ENCODE measurements around the gene WNT7B.

Gene WNT7B

GRCh38 chr22:45904236-45904635 is 72.7 kb downstream of the WNT7B start:
- peaks cover 24 to 38% of the 10 kb centered on the region in 2 donors for H3K4me1 ChIP-seq (ENCODE audit: control insufficient read depth in 2 of 2, insufficient read depth in 1 of 2, low read depth in 1 of 2, low read length in 2 of 2)
- no peak overlapping the region for H3K27ac ChIP-seq (replicated peaks; ENCODE audit: low read length)
- H3K4ac ChIP-seq (ENCODE audit: low read length): no peak overlapping the region
- no peak overlapping the region for H3K9ac ChIP-seq (ENCODE audit: low read depth, low read length, poor library complexity)
- no peak overlapping the region for H4K8ac ChIP-seq (ENCODE audit: low read depth, low read length)
- no peak for DNase-seq (ENCODE audit: low spot score)
- H3K9me3 ChIP-seq (replicated peaks in 1 of 2; ENCODE audit: control insufficient read depth in 2 of 2, insufficient read depth in 1 of 2, low read depth in 1 of 2, low read length in 2 of 2): no peaks in the 10 kb centered on the region
- H2AK5ac ChIP-seq (ENCODE audit: low read depth, low read length): peak overlapping the region; percentile 99
- WGBS, 2 donors (ENCODE audit: extremely low coverage in 2 of 2, insufficient read length in 2 of 2, insufficient replicate concordance in 1 of 2): no CpG with 5 or more reads among the region's 7 CpGs
- no peak overlapping the region for H3K4me2 ChIP-seq (ENCODE audit: insufficient read depth, low read length, poor library complexity, severe bottlenecking)
- no peak overlapping the region for H2AFZ ChIP-seq (ENCODE audit: low read length)
- no peak overlapping the region for H3K23ac ChIP-seq (ENCODE audit: low read depth, low read length, poor library complexity)
- H2BK15ac ChIP-seq (ENCODE audit: low read length): no peak overlapping the region
- H3K4me3 ChIP-seq (ENCODE audit: low read length in 2 of 2): no peak overlapping the region
- peak overlapping the region; percentile 77 for H2BK5ac ChIP-seq (ENCODE audit: low read length)
- no peaks in the 10 kb centered on the region for H3K79me1 ChIP-seq (ENCODE audit: low read depth, low read length)
- no peak overlapping the region for H2BK12ac ChIP-seq (ENCODE audit: low read length)
- no peak overlapping the region for H3K14ac ChIP-seq (ENCODE audit: low read length)
- H3K36me3 ChIP-seq (replicated peaks in 1 of 2; ENCODE audit: control insufficient read depth in 2 of 2, insufficient read depth in 2 of 2, low read length in 2 of 2): no peaks in the 10 kb centered on the region
- peaks cover 0 to 37% (median 0%) of the 10 kb centered on the region in 3 experiments for H3K27me3 ChIP-seq (ENCODE audit: control insufficient read depth in 3 of 3, insufficient read depth in 3 of 3, low read depth in 1 of 3, low read length in 3 of 3)
- peak overlapping the region; percentile 97 for H3K18ac ChIP-seq (ENCODE audit: low read length)
- no peak overlapping the region for H4K91ac ChIP-seq (ENCODE audit: low read depth, low read length, poor library complexity)
- H2BK120ac ChIP-seq (ENCODE audit: low read depth, low read length): no peak overlapping the region

- H3K18ac ChIP-seq (ENCODE audit: low read length): peak overlapping the region; percentile 97
- peak overlapping the region; percentile 95 for H2BK12ac ChIP-seq (ENCODE audit: low read length)
- no peak overlapping the region for H4K8ac ChIP-seq (ENCODE audit: low read depth, low read length)
- DNase-seq (ENCODE audit: low spot score): no peak
- peak overlapping the region; percentile 77 for H2BK5ac ChIP-seq (ENCODE audit: low read length)
- H3K4me1 ChIP-seq (ENCODE audit: control insufficient read depth in 2 of 2, insufficient read depth in 1 of 2, low read depth in 1 of 2, low read length in 2 of 2): peaks cover 24 to 34% of the 10 kb centered on the region in 2 donors
- H3K9me3 ChIP-seq (replicated peaks in 1 of 2; ENCODE audit: control insufficient read depth in 2 of 2, insufficient read depth in 1 of 2, low read depth in 1 of 2, low read length in 2 of 2): no peaks in the 10 kb centered on the region
- H3K27ac ChIP-seq (replicated peaks; ENCODE audit: low read length): no peak overlapping the region
- H3K79me1 ChIP-seq (ENCODE audit: low read depth, low read length): no peaks in the 10 kb centered on the region
- peak overlapping the region; percentile 60 for H2BK15ac ChIP-seq (ENCODE audit: low read length)
- peak overlapping the region; percentile 78 for H2AFZ ChIP-seq (ENCODE audit: low read length)
- H3K4me3 ChIP-seq (ENCODE audit: low read length in 2 of 2): no peak overlapping the region
- H3K36me3 ChIP-seq (replicated peaks in 1 of 2; ENCODE audit: control insufficient read depth in 2 of 2, insufficient read depth in 2 of 2, low read length in 2 of 2): no peaks in the 10 kb centered on the region
- H3K27me3 ChIP-seq (ENCODE audit: control insufficient read depth in 3 of 3, insufficient read depth in 3 of 3, low read depth in 1 of 3, low read length in 3 of 3): peaks cover 0 to 31% (median 0%) of the 10 kb centered on the region in 3 experiments
- no peak overlapping the region for H3K4ac ChIP-seq (ENCODE audit: low read length)
- peak overlapping the region; percentile 99 for H2AK5ac ChIP-seq (ENCODE audit: low read depth, low read length)
- no peak overlapping the region for H3K4me2 ChIP-seq (ENCODE audit: insufficient read depth, low read length, poor library complexity, severe bottlenecking)
- H3K14ac ChIP-seq (ENCODE audit: low read length): no peak overlapping the region
- H3K23ac ChIP-seq (ENCODE audit: low read depth, low read length, poor library complexity): peak overlapping the region; percentile 27
- no peak overlapping the region for H2BK120ac ChIP-seq (ENCODE audit: low read depth, low read length)
- H4K91ac ChIP-seq (ENCODE audit: low read depth, low read length, poor library complexity): peak overlapping the region; percentile 22
- peak overlapping the region; percentile 26 for H3K9ac ChIP-seq (ENCODE audit: low read depth, low read length, poor library complexity)
- whole genome bisulfite sequencing, 2 donors (ENCODE audit: extremely low coverage in 2 of 2, insufficient read length in 2 of 2, insufficient replicate concordance in 1 of 2): no CpG with 5 or more reads among the region's 28 CpGs
Measured at GRCh38 chr22:45903355-45904135, 73.4 kb downstream of the WNT7B start.

- H4K8ac ChIP-seq (ENCODE audit: low read depth, low read length): peak overlapping the region; percentile 88
- no peak for DNase-seq (ENCODE audit: low spot score)
Measured at GRCh38 chr22:45897736-45898135, 79.2 kb downstream of the WNT7B start.

GRCh38 chr22:45896964-45897538 is 79.9 kb downstream of the WNT7B start:
- H3K18ac ChIP-seq (ENCODE audit: low read length): peak overlapping the region; percentile 84
- no peak overlapping the region for H3K14ac ChIP-seq (ENCODE audit: low read length)
- H3K36me3 ChIP-seq (replicated peaks in 1 of 2; ENCODE audit: control insufficient read depth in 2 of 2, insufficient read depth in 2 of 2, low read length in 2 of 2): no peaks in the 10 kb centered on the region
- H2BK120ac ChIP-seq (ENCODE audit: low read depth, low read length): peak overlapping the region; percentile 78
- H2BK12ac ChIP-seq (ENCODE audit: low read length): no peak overlapping the region
- H2BK5ac ChIP-seq (ENCODE audit: low read length): peak overlapping the region; percentile 83
- peak overlapping the region; percentile 7 for H2BK15ac ChIP-seq (ENCODE audit: low read length)
- no peak overlapping the region for H3K4me2 ChIP-seq (ENCODE audit: insufficient read depth, low read length, poor library complexity, severe bottlenecking)
- peaks cover 2 to 7% of the 10 kb centered on the region in 2 donors for H3K4me1 ChIP-seq (ENCODE audit: control insufficient read depth in 2 of 2, insufficient read depth in 1 of 2, low read depth in 1 of 2, low read length in 2 of 2)
- H2AK5ac ChIP-seq (ENCODE audit: low read depth, low read length): peak overlapping the region; percentile 93
- no peak overlapping the region for H3K4me3 ChIP-seq (ENCODE audit: low read length in 2 of 2)
- H3K27me3 ChIP-seq (ENCODE audit: control insufficient read depth in 3 of 3, insufficient read depth in 3 of 3, low read depth in 1 of 3, low read length in 3 of 3): peaks cover 0 to 3% (median 0%) of the 10 kb centered on the region in 3 experiments
- H2AFZ ChIP-seq (ENCODE audit: low read length): no peak overlapping the region
- H3K9me3 ChIP-seq (replicated peaks in 1 of 2; ENCODE audit: control insufficient read depth in 2 of 2, insufficient read depth in 1 of 2, low read depth in 1 of 2, low read length in 2 of 2): no peaks in the 10 kb centered on the region
- no peak for DNase-seq (ENCODE audit: low spot score)
- no peak overlapping the region for H4K91ac ChIP-seq (ENCODE audit: low read depth, low read length, poor library complexity)
- no peak overlapping the region for H3K4ac ChIP-seq (ENCODE audit: low read length)
- no CpG with 5 or more reads among the region's 5 CpGs for WGBS, 2 donors (ENCODE audit: extremely low coverage in 2 of 2, insufficient read length in 2 of 2, insufficient replicate concordance in 1 of 2)
- no peak overlapping the region for H3K9ac ChIP-seq (ENCODE audit: low read depth, low read length, poor library complexity)
- H3K79me1 ChIP-seq (ENCODE audit: low read depth, low read length): no peaks in the 10 kb centered on the region
- H4K8ac ChIP-seq (ENCODE audit: low read depth, low read length): no peak overlapping the region
- peak overlapping the region; percentile 11 for H3K23ac ChIP-seq (ENCODE audit: low read depth, low read length, poor library complexity)
- no peak overlapping the region for H3K27ac ChIP-seq (replicated peaks; ENCODE audit: low read length)

More at GRCh38 chr22:45897736-45898135, 79.2 kb downstream of the WNT7B start:
- H3K4me2 ChIP-seq (ENCODE audit: insufficient read depth, low read length, poor library complexity, severe bottlenecking): no peak overlapping the region
- H3K18ac ChIP-seq (ENCODE audit: low read length): peak overlapping the region; percentile 3
- H3K27me3 ChIP-seq (ENCODE audit: control insufficient read depth in 3 of 3, insufficient read depth in 3 of 3, low read depth in 1 of 3, low read length in 3 of 3): peaks cover 0 to 7% (median 0%) of the 10 kb centered on the region in 3 experiments
- H3K9me3 ChIP-seq (replicated peaks in 1 of 2; ENCODE audit: control insufficient read depth in 2 of 2, insufficient read depth in 1 of 2, low read depth in 1 of 2, low read length in 2 of 2): no peaks in the 10 kb centered on the region
- peak overlapping the region; percentile 57 for H2BK15ac ChIP-seq (ENCODE audit: low read length)
- H3K27ac ChIP-seq (replicated peaks; ENCODE audit: low read length): no peak overlapping the region
- no peak overlapping the region for H2BK12ac ChIP-seq (ENCODE audit: low read length)
- no peak overlapping the region for H3K4ac ChIP-seq (ENCODE audit: low read length)
- no CpG with 5 or more reads among the region's 6 CpGs for WGBS, 2 donors (ENCODE audit: extremely low coverage in 2 of 2, insufficient read length in 2 of 2, insufficient replicate concordance in 1 of 2)
- H3K23ac ChIP-seq (ENCODE audit: low read depth, low read length, poor library complexity): no peak overlapping the region
- no peak overlapping the region for H4K91ac ChIP-seq (ENCODE audit: low read depth, low read length, poor library complexity)
- peaks cover 2 to 7% of the 10 kb centered on the region in 2 donors for H3K4me1 ChIP-seq (ENCODE audit: control insufficient read depth in 2 of 2, insufficient read depth in 1 of 2, low read depth in 1 of 2, low read length in 2 of 2)
- H3K4me3 ChIP-seq (ENCODE audit: low read length in 2 of 2): no peak overlapping the region
- no peak overlapping the region for H2BK120ac ChIP-seq (ENCODE audit: low read depth, low read length)
- no peaks in the 10 kb centered on the region for H3K79me1 ChIP-seq (ENCODE audit: low read depth, low read length)
- H2AFZ ChIP-seq (ENCODE audit: low read length): no peak overlapping the region
- peak overlapping the region; percentile 30 for H2BK5ac ChIP-seq (ENCODE audit: low read length)
- H3K9ac ChIP-seq (ENCODE audit: low read depth, low read length, poor library complexity): no peak overlapping the region
- H2AK5ac ChIP-seq (ENCODE audit: low read depth, low read length): peak overlapping the region; percentile 49
- H3K36me3 ChIP-seq (replicated peaks in 1 of 2; ENCODE audit: control insufficient read depth in 2 of 2, insufficient read depth in 2 of 2, low read length in 2 of 2): no peaks in the 10 kb centered on the region
- no peak overlapping the region for H3K14ac ChIP-seq (ENCODE audit: low read length)

Measured in neuronal stem cell (in vitro differentiated cells).